GM12878 (cell line): ENCODE data around the gene STXBP5.

Experiments used
- CEBPB ChIP-seq, 2 experiments: fragments of 150-350 bp in 1 of 2; IDR thresholded peaks; 2 replicates each; pipeline ENCODE4 v1.6.1; 2012 to 2014; ENCODE audit warnings: low read depth in 2 of 2, low read length in 2 of 2, borderline replicate concordance in 1 of 2, inconsistent platforms in 1 of 2
- POLR2A ChIP-seq: IDR thresholded peaks from 2 replicates; pipeline ENCODE4 v1.6.1; 2011; ENCODE audit warnings: low read depth, mild to moderate bottlenecking, low read length
- SRF ChIP-seq, 2 experiments: IDR thresholded peaks; 2 replicates each; pipeline ENCODE4 v1.6.1; 2011; ENCODE audit warnings: low read depth in 2 of 2, low read length in 2 of 2, mild to moderate bottlenecking in 1 of 2, moderate library complexity in 1 of 2
- USF2 ChIP-seq: IDR thresholded peaks from 2 replicates; pipeline ENCODE4 v1.6.1; 2011; ENCODE audit warnings: low read depth, low read length, improper control_type of control experiment, borderline replicate concordance
- ZBTB33 ChIP-seq: fragments of 450-650 bp; IDR thresholded peaks from 2 replicates; pipeline ENCODE4 v1.6.1; 2017; ENCODE audit warnings: mild to moderate bottlenecking

- TF ChIP-seq USF2, result no peak
- TF ChIP-seq SRF (IDR thresholded peaks at IDR 0.05; ENCODE audit: low read depth in 2 of 2, low read length in 2 of 2), result no peak
- no peak for TF ChIP-seq POLR2A
- no peak for TF ChIP-seq ZBTB33
- no peak for TF ChIP-seq CEBPB (IDR thresholded peaks at IDR 0.05; ENCODE audit: borderline replicate concordance in 1 of 2, low read depth in 2 of 2, low read length in 2 of 2)
These were observed 162.1 kb downstream of the STXBP5 start for GRCh38 chr6:147366290-147366689.
